Esophagus squamous epithelium (tissue), 5 donors: ENCODE data around the gene FLNA. TPM values are rescaled to one million over a fixed set of nuclear protein-coding genes. Genes with fewer than 3 reads are reported as not detected.
A peak's percentile ranks its signal among the peaks of the same experiment; 100 is the strongest.

ENCODE experiments used
- DNase-seq: peaks from one replicate; lab custom pipeline; 2025; lab: John Stamatoyannopoulos, UW
- H3K27ac ChIP-seq, 4 donors: fragments of 200-600 bp; sonication (generic); one replicate each; pipeline ENCODE4 v1.5.1; 2016 to 2019; ENCODE audit warnings: mild to moderate bottlenecking in 1 of 4
- H3K27me3 ChIP-seq, 4 donors: fragments of 200-600 bp; sonication (generic); 1 replicate in 3 of 4; 2 replicates in 1 of 4; pipeline versions ENCODE4 v1.5.1 to v1.6.0; 2017 to 2021; ENCODE audit warnings: antibody characterized with exemption in 1 of 4
- H3K36me3 ChIP-seq, 3 donors: fragments of 200-600 bp; sonication (generic); one replicate each; pipeline ENCODE4 v1.5.1; 2016 to 2019
- H3K4me1 ChIP-seq, 3 donors: fragments of 200-600 bp; sonication (generic); one replicate each; pipeline ENCODE4 v1.5.1; 2017 to 2019
- H3K4me3 ChIP-seq, 4 donors: fragments of 200-600 bp; sonication (generic); 1 replicate in 3 of 4; 2 replicates in 1 of 4; pipeline ENCODE4 v1.5.1; 2016 to 2019; ENCODE audit warnings: mild to moderate bottlenecking in 2 of 4, moderate library complexity in 1 of 4
- H3K9me3 ChIP-seq, 3 donors: fragments of 200-600 bp; sonication (generic); one replicate each; pipeline ENCODE4 v1.5.1; 2016 to 2019
- POLR2A ChIP-seq, 4 donors: fragments of 450-650 bp; IDR thresholded peaks; one replicate each; pipeline ENCODE4 v1.6.1; 2017; ENCODE audit warnings: antibody characterized with exemption in 4 of 4, mild to moderate bottlenecking in 4 of 4, moderate library complexity in 3 of 4
- WGBS, 2 donors: methylation state at CpG; one replicate each; pipeline ENCODE4 v1.1.5; 2018; 5-methylcytosine and 5-hydroxymethylcytosine counted together
- intact Hi-C: fragments of 100-400 bp; cut with DNase I; formaldehyde crosslinking; loops from one replicate; pipeline ENCODE4 v1.15.0; 2022
- total RNA-seq, 4 donors: library from RNA; depleted of rRNA; stranded (reverse); fragments of >200 nt; gene quantifications; one replicate each; pipeline ENCODE4 v1.1.0, GENCODE V29; 2016
- TF ChIP-seq, protein P1 (sequence below), 6 experiments: fragments of 450-650 bp in 4 of 6; fragments of 200-600 bp in 2 of 6; sonication (generic) in 2 of 6; IDR thresholded peaks; one replicate each; pipeline ENCODE4 v1.5.1; 2016 to 2019; ENCODE audit warnings: antibody characterized with exemption in 6 of 6, mild to moderate bottlenecking in 4 of 6, moderate library complexity in 4 of 6
- donor health status: DM: yes; HTN: yes; CAD: no.

FLNA gene
- total RNA-seq, 4 donors from 2014 or later, result 290 to 1,242 (median 582) TPM

GRCh38 chrX:154308108-154308946 is 66.1 kb downstream of the FLNA start:
- H3K36me3 ChIP-seq, result no peaks in the 10 kb centered on the region
- H3K27me3 ChIP-seq, result no peaks in the 10 kb centered on the region

DNA sequence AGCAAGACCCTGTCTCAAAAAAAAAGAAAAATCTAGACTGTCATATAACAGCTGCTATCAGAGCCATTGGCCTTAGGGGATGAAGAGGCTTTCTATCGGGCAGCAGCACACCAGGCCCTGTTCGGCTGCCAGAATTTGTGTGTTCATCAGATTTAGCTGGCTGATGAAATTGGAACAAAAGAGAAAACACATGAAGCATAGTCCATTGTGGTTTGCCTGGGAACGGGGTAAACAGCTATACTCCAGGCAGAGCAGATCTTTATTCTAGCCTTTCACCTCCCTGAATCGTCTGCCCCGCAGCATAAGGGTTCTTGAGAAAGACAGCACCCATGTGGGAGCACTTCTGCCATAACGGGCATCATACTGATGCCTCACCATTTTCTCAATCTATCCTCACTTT is 67.2 kb downstream of the FLNA start:
- intact Hi-C loops, result no loop called here
- Histone ChIP-seq H3K9me3 (no peaks in the 10 kb centered on the region), H3K4me3 (no peak overlapping the region), H3K36me3 (no peaks in the 10 kb centered on the region), H3K4me1 (no peaks in the 10 kb centered on the region), H3K27me3 (no peaks in the 10 kb centered on the region), H3K27ac (no peak overlapping the region)
- TF ChIP-seq, protein P1, sequence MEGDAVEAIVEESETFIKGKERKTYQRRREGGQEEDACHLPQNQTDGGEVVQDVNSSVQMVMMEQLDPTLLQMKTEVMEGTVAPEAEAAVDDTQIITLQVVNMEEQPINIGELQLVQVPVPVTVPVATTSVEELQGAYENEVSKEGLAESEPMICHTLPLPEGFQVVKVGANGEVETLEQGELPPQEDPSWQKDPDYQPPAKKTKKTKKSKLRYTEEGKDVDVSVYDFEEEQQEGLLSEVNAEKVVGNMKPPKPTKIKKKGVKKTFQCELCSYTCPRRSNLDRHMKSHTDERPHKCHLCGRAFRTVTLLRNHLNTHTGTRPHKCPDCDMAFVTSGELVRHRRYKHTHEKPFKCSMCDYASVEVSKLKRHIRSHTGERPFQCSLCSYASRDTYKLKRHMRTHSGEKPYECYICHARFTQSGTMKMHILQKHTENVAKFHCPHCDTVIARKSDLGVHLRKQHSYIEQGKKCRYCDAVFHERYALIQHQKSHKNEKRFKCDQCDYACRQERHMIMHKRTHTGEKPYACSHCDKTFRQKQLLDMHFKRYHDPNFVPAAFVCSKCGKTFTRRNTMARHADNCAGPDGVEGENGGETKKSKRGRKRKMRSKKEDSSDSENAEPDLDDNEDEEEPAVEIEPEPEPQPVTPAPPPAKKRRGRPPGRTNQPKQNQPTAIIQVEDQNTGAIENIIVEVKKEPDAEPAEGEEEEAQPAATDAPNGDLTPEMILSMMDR (IDR thresholded peaks at IDR 0.05), result no peak
- no peak for TF ChIP-seq POLR2A (IDR thresholded peaks at IDR 0.05)
- no peak for DNase-seq
- WGBS, 2 donors, result 67 to 83% methylated on average over 2 to 3 of the region's 6 CpGs

More at GRCh38 chrX:154308108-154308946, 66.1 kb downstream of the FLNA start:
- WGBS, 2 donors, result 51 to 60% methylated on average over 8 to 9 of the region's 9 CpGs
- intact Hi-C loops, result no loop called here
- H3K4me1 ChIP-seq, result no peaks in the 10 kb centered on the region
- no peak for TF ChIP-seq POLR2A (IDR thresholded peaks at IDR 0.05)
- TF ChIP-seq, protein P1 (IDR thresholded peaks at IDR 0.05), result peak; percentile 62 to 76 (median 68)
- H3K27ac ChIP-seq, result no peak overlapping the region
- no peak for DNase-seq
- no peaks in the 10 kb centered on the region for H3K9me3 ChIP-seq
- no peak overlapping the region for H3K4me3 ChIP-seq

DNA sequence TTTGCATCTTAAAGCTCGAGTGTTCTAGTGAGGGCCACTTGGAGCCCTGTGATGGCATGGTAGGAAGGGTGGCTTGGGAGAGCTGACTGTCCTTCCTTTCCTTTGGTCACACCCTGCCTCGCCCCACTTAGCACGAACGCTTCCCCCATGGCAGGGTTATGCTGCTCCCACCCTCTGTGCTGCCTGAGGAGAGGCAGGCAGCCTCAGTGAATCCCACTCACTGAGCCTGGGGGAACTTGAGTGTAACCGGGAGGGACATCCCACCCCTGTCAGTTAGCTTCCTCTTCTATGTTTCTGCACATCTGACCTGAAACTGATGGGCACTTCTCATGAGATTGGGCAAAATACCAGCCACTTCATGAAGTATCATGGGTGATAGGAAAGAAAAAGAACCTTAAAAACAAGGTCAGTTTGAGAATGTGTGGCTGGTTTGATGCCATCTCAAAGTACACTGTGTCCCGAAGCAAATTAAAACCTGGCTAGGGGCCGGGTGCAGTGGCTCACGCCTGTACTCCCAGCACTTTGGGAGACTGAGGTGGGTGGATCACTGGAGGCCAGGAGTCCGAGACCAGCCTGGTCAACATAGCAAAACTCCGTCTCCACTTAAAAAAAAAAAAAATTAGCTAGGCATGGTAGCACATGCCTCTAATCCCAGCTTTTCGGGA is 68.8 kb downstream of the FLNA start:
- intact Hi-C loops, result no loop called here
- Histone ChIP-seq H3K27me3 (no peaks in the 10 kb centered on the region), H3K4me3 (no peak overlapping the region), H3K9me3 (no peaks in the 10 kb centered on the region), H3K4me1 (no peaks in the 10 kb centered on the region), H3K36me3 (no peaks in the 10 kb centered on the region), H3K27ac (no peak overlapping the region)
- WGBS, 2 donors, result 69 to 72% methylated on average over 5 to 6 of the region's 11 CpGs
- no peak for TF ChIP-seq POLR2A (IDR thresholded peaks at IDR 0.05)
- TF ChIP-seq, protein P1 (IDR thresholded peaks at IDR 0.05), result no peak
- no peak for DNase-seq

DNA sequence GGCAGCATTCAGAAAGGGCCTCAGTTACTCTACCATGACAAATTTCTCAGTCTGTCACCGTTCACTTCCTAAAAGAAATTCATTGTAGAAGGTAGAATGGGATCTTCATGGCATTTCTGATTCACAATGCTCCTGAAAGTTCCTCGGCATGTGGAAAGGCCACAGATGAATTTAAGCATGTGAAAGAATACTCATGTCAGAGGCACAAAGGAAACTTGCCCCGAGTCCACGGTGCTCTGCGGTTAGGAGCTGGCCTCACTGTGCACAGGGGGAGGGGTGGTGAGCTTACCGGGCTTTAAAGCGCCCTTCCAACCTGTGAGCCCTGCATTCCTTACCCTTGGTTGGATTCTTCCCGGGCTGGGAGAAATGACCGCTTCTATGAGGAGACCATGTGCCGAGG is 69.6 kb downstream of the FLNA start:
- H3K27me3 ChIP-seq, result no peaks in the 10 kb centered on the region
- WGBS, 2 donors, result 85 to 92% methylated on average over 5 to 9 of the region's 10 CpGs

More for the DNA sequence above, 69.6 kb downstream of the FLNA start:
- H3K27ac ChIP-seq, result no peak overlapping the region
- intact Hi-C loops, result no loop called here
- no peak overlapping the region for H3K4me3 ChIP-seq
- no peaks in the 10 kb centered on the region for H3K36me3 ChIP-seq
- H3K4me1 ChIP-seq, result no peaks in the 10 kb centered on the region
- TF ChIP-seq POLR2A (IDR thresholded peaks at IDR 0.05), result no peak
- TF ChIP-seq, protein P1 (IDR thresholded peaks at IDR 0.05), result no peak
- H3K9me3 ChIP-seq, result no peaks in the 10 kb centered on the region
- DNase-seq, result no peak
